Mesenchymal stem cell (in vitro differentiated cells and primary cell): Measurements from ENCODE around the gene PROX1.

ENCODE experiments used
- DNase-seq: peaks from one replicate; pipeline ENCODE4 v3.0.0-alpha.2; 2013
- H2AFZ ChIP-seq: one replicate; pipeline ENCODE4 v1.6.1; 2013; ENCODE audit warnings: low read depth, mild to moderate bottlenecking, control low read depth, inconsistent platforms, low read length, moderate library complexity
- H2AK5ac ChIP-seq: 2 replicates; pipeline ENCODE4 v1.6.1; 2013; ENCODE audit warnings: low read length, moderate library complexity, mild to moderate bottlenecking, inconsistent platforms; ENCODE audit not compliant: severe bottlenecking
- H2BK120ac ChIP-seq: one replicate; pipeline ENCODE4 v1.6.1; 2013; ENCODE audit warnings: low read depth, mild to moderate bottlenecking, inconsistent platforms, low read length, moderate library complexity
- H2BK12ac ChIP-seq, 2 experiments: one replicate each; pipeline ENCODE4 v1.6.1; 2013; ENCODE audit warnings: inconsistent platforms in 2 of 2, low read length in 2 of 2, mild to moderate bottlenecking in 2 of 2, moderate library complexity in 2 of 2, control low read depth in 1 of 2
- H2BK15ac ChIP-seq: one replicate; pipeline ENCODE4 v1.6.1; 2013; ENCODE audit warnings: mild to moderate bottlenecking, low read depth, inconsistent platforms; ENCODE audit not compliant: poor library complexity, severe bottlenecking
- H2BK5ac ChIP-seq: 2 replicates; pipeline ENCODE4 v1.6.1; 2013; ENCODE audit warnings: low read depth, mild to moderate bottlenecking, low read length, control low read depth, inconsistent platforms; ENCODE audit not compliant: poor library complexity, severe bottlenecking
- H3K14ac ChIP-seq, 2 experiments: one replicate each; pipeline ENCODE4 v1.6.1; 2013; ENCODE audit warnings: inconsistent platforms in 2 of 2, low read length in 2 of 2, control low read depth in 1 of 2, mild to moderate bottlenecking in 1 of 2, moderate library complexity in 1 of 2
- H3K18ac ChIP-seq, 2 experiments: one replicate each; pipeline ENCODE4 v1.6.1; 2013; ENCODE audit warnings: inconsistent platforms in 2 of 2, low read length in 2 of 2, control low read depth in 1 of 2, low read depth in 1 of 2, mild to moderate bottlenecking in 1 of 2
- H3K23ac ChIP-seq, 2 experiments: one replicate each; pipeline ENCODE4 v1.6.1; 2013; ENCODE audit warnings: inconsistent platforms in 2 of 2, low read length in 2 of 2, mild to moderate bottlenecking in 2 of 2, moderate library complexity in 2 of 2, control low read depth in 1 of 2
- H3K27ac ChIP-seq: 2 replicates; pipeline ENCODE4 v1.5.1; 2013; ENCODE audit warnings: mild to moderate bottlenecking, moderate library complexity, low read length, control low read depth, inconsistent platforms; ENCODE audit not compliant: poor library complexity, severe bottlenecking
- H3K27me3 ChIP-seq, 2 experiments: 2 replicates each; pipeline versions ENCODE4 v1.6.1 to v1.7.0; 2013; ENCODE audit warnings: low read length in 2 of 2, mild to moderate bottlenecking in 2 of 2, moderate library complexity in 2 of 2, control low read depth in 1 of 2, inconsistent platforms in 1 of 2; ENCODE audit not compliant: control insufficient read depth in 1 of 2, insufficient read depth in 1 of 2
- H3K36me3 ChIP-seq, 2 experiments: 2 replicates each; pipeline versions ENCODE4 v1.6.1 to v1.7.0; 2013; ENCODE audit warnings: low read length in 2 of 2, control low read depth in 1 of 2, inconsistent platforms in 1 of 2, low read depth in 1 of 2, mild to moderate bottlenecking in 1 of 2; ENCODE audit not compliant: insufficient read depth in 2 of 2, control insufficient read depth in 1 of 2
- H3K4ac ChIP-seq, 2 experiments: one replicate each; pipeline ENCODE4 v1.6.1; 2013; ENCODE audit warnings: inconsistent platforms in 2 of 2, low read length in 2 of 2, mild to moderate bottlenecking in 2 of 2, moderate library complexity in 2 of 2, control low read depth in 1 of 2, low read depth in 1 of 2
- H3K4me1 ChIP-seq: 2 replicates; pipeline ENCODE4 v1.6.1; 2013; ENCODE audit warnings: low read depth, low read length, control low read depth; ENCODE audit not compliant: control insufficient read depth, insufficient read depth
- H3K4me2 ChIP-seq: 2 replicates; pipeline ENCODE4 v1.6.1; 2013; ENCODE audit warnings: low read length, mild to moderate bottlenecking, inconsistent platforms; ENCODE audit not compliant: poor library complexity, severe bottlenecking
- H3K4me3 ChIP-seq, 2 experiments: 2 replicates each; pipeline versions ENCODE4 v1.5.1 to v1.7.0; 2013; ENCODE audit warnings: low read length in 2 of 2, mild to moderate bottlenecking in 2 of 2, control low read depth in 1 of 2, low read depth in 1 of 2; ENCODE audit not compliant: insufficient read depth in 1 of 2
- H3K79me1 ChIP-seq: replicated peaks from 2 replicates; pipeline ENCODE4 v1.6.1; 2013; ENCODE audit warnings: mild to moderate bottlenecking, control low read depth, low read length, inconsistent platforms; ENCODE audit not compliant: poor library complexity, severe bottlenecking
- H3K9ac ChIP-seq: 2 replicates; pipeline ENCODE4 v1.7.0; 2013; ENCODE audit warnings: mild to moderate bottlenecking, low read length, moderate library complexity
- H3K9me3 ChIP-seq: 2 replicates; pipeline ENCODE4 v1.7.0; 2013; ENCODE audit warnings: mild to moderate bottlenecking, low read length; ENCODE audit not compliant: control insufficient read depth
- H4K8ac ChIP-seq: one replicate; pipeline ENCODE4 v1.6.1; 2013; ENCODE audit warnings: inconsistent platforms, mild to moderate bottlenecking, low read length, moderate library complexity
- H4K91ac ChIP-seq: one replicate; pipeline ENCODE4 v1.6.1; 2013; ENCODE audit warnings: mild to moderate bottlenecking, low read length, inconsistent platforms
- WGBS: methylation state at CpG from one replicate; pipeline ENCODE4 v1.1.7; 2013; ENCODE audit warnings: mixed read lengths; 5-methylcytosine and 5-hydroxymethylcytosine counted together

Gene PROX1

GRCh38 chr1:214066936-214067335 is 79.2 kb downstream of the PROX1 start:
- Histone ChIP-seq H4K91ac (no peak overlapping the region), H3K14ac (no peak overlapping the region), H3K4me3 (no peak overlapping the region), H2BK120ac (no peak overlapping the region), H2BK5ac (no peak overlapping the region), H3K4me1 (no peaks in the 10 kb centered on the region), H3K27me3 (peaks cover 0 to 52% of the 10 kb centered on the region in 2 experiments), H3K4ac (no peak overlapping the region), H3K79me1 (no peaks in the 10 kb centered on the region), H3K4me2 (no peak overlapping the region), H2BK12ac (no peak overlapping the region), H3K23ac (no peak overlapping the region), H2AK5ac (no peak overlapping the region), H2BK15ac (no peak overlapping the region), H2AFZ (no peak overlapping the region), H3K9ac (no peak overlapping the region), H3K18ac (no peak overlapping the region), H3K27ac (no peak overlapping the region), H3K36me3 (no peaks in the 10 kb centered on the region), H4K8ac (no peak overlapping the region), H3K9me3 (no peaks in the 10 kb centered on the region)
- 89% methylated on average over 3 of the region's 3 CpGs for WGBS
- DNase-seq: no peak

- Histone ChIP-seq H3K9me3 (no peaks in the 10 kb centered on the region), H4K8ac (no peak overlapping the region), H3K23ac (no peak overlapping the region), H3K4ac (no peak overlapping the region), H3K4me3 (no peak overlapping the region), H2BK12ac (no peak overlapping the region), H2BK120ac (no peak overlapping the region), H3K36me3 (no peaks in the 10 kb centered on the region), H3K9ac (no peak overlapping the region), H3K4me2 (no peak overlapping the region), H2BK5ac (no peak overlapping the region), H3K27me3 (peaks cover 0 to 52% of the 10 kb centered on the region in 2 experiments), H4K91ac (no peak overlapping the region), H3K14ac (no peak overlapping the region), H2AK5ac (no peak overlapping the region), H3K79me1 (no peaks in the 10 kb centered on the region), H3K4me1 (no peaks in the 10 kb centered on the region), H3K18ac (no peak overlapping the region), H2AFZ (no peak overlapping the region), H2BK15ac (no peak overlapping the region), H3K27ac (no peak overlapping the region)
- no peak for DNase-seq
- 86% methylated on average over 7 of the region's 7 CpGs for WGBS
These were observed 79.6 kb downstream of the PROX1 start for GRCh38 chr1:214067397-214067796.

- Histone ChIP-seq H3K4me3 (no peak overlapping the region), H2AFZ (no peak overlapping the region), H3K79me1 (no peaks in the 10 kb centered on the region), H2BK15ac (no peak overlapping the region), H3K27me3 (peaks cover 0 to 58% of the 10 kb centered on the region in 2 experiments), H3K9me3 (no peaks in the 10 kb centered on the region), H3K23ac (no peak overlapping the region), H2AK5ac (no peak overlapping the region), H3K27ac (no peak overlapping the region), H3K18ac (no peak overlapping the region), H3K4ac (no peak overlapping the region), H4K8ac (no peak overlapping the region), H2BK120ac (no peak overlapping the region), H4K91ac (no peak overlapping the region), H3K4me2 (no peak overlapping the region), H3K14ac (no peak overlapping the region), H3K4me1 (no peaks in the 10 kb centered on the region), H3K9ac (no peak overlapping the region), H2BK12ac (no peak overlapping the region), H3K36me3 (no peaks in the 10 kb centered on the region), H2BK5ac (no peak overlapping the region)
- no peak for DNase-seq
- WGBS: 87% methylated on average over 8 of the region's 11 CpGs
These were observed 80.3 kb downstream of the PROX1 start for GRCh38 chr1:214067853-214068703.

- WGBS: 0% methylated on average over 1 of the region's 1 CpG
- Histone ChIP-seq H3K36me3 (no peaks in the 10 kb centered on the region), H3K18ac (no peak overlapping the region)
These were observed 81.2 kb downstream of the PROX1 start for GRCh38 chr1:214068979-214069378.

More at GRCh38 chr1:214068979-214069378, 81.2 kb downstream of the PROX1 start:
- Histone ChIP-seq H2AFZ (no peak overlapping the region), H3K79me1 (no peaks in the 10 kb centered on the region), H2BK12ac (no peak overlapping the region), H3K14ac (no peak overlapping the region), H2BK120ac (no peak overlapping the region), H3K27ac (no peak overlapping the region), H3K23ac (no peak overlapping the region), H3K27me3 (peaks cover 0 to 56% of the 10 kb centered on the region in 2 experiments), H3K4ac (no peak overlapping the region), H3K9ac (no peak overlapping the region), H3K4me1 (no peaks in the 10 kb centered on the region), H3K4me2 (no peak overlapping the region), H3K9me3 (no peaks in the 10 kb centered on the region), H2BK15ac (no peak overlapping the region), H2AK5ac (no peak overlapping the region), H4K91ac (no peak overlapping the region), H3K4me3 (no peak overlapping the region), H4K8ac (no peak overlapping the region), H2BK5ac (no peak overlapping the region)
- DNase-seq: no peak
